GM23338 (cell line): ENCODE results near the gene OR10Z1.

Experiments
- CREB1 ChIP-seq: fragments of 250-450 bp; sonication (Bioruptor Pico); IDR thresholded peaks from 2 replicates; pipeline ENCODE4 v1.5.0; 2020; ENCODE audit warnings: low read depth, mild to moderate bottlenecking, moderate library complexity
- EZH2 ChIP-seq: fragments of 200-600 bp; sonication (generic); IDR thresholded peaks from one replicate; pipeline ENCODE4 v1.8.0; 2017; ENCODE audit warnings: antibody characterized with exemption, mild to moderate bottlenecking, low read depth; ENCODE audit not compliant: unreplicated experiment
- EZH2phosphoT487 ChIP-seq: fragments of 200-600 bp; sonication (generic); IDR thresholded peaks from one replicate; pipeline ENCODE4 v1.8.1; 2018; ENCODE audit warnings: antibody characterized with exemption; ENCODE audit not compliant: unreplicated experiment
- JUNB ChIP-seq: IDR thresholded peaks from one replicate; pipeline ENCODE4 v1.6.1; 2016; ENCODE audit warnings: antibody characterized with exemption; ENCODE audit not compliant: unreplicated experiment
- POLR2AphosphoS5 ChIP-seq: IDR thresholded peaks from 2 replicates; pipeline ENCODE4 v1.6.1; 2016; ENCODE audit warnings: antibody characterized with exemption, low read depth
- ZNF114 ChIP-seq: fragments of 250-450 bp; sonication (Bioruptor Pico); IDR thresholded peaks from 2 replicates; pipeline ENCODE4 v1.5.0; 2020; ENCODE audit warnings: mild to moderate bottlenecking, moderate library complexity
- ZNF331 ChIP-seq: fragments of 250-450 bp; sonication (Bioruptor Pico); IDR thresholded peaks from 2 replicates; pipeline ENCODE4 v1.5.0; 2020; ENCODE audit warnings: low read depth, mild to moderate bottlenecking, moderate library complexity
- TF ChIP-seq, protein P1 (sequence below), 2 experiments: fragments of 200-600 bp in 1 of 2; sonication (generic) in 1 of 2; conservative IDR thresholded peaks; 2 replicates each; pipeline versions ENCODE4 v1.5.1 to v1.6.1; 2016 to 2017; ENCODE audit warnings: antibody characterized with exemption in 2 of 2, low read depth in 2 of 2, mild to moderate bottlenecking in 2 of 2, moderate library complexity in 1 of 2
- TF ChIP-seq, protein P2 (sequence below): IDR thresholded peaks from one replicate; pipeline ENCODE4 v1.6.1; 2018; ENCODE audit warnings: antibody characterized with exemption; ENCODE audit not compliant: unreplicated experiment

DNA sequence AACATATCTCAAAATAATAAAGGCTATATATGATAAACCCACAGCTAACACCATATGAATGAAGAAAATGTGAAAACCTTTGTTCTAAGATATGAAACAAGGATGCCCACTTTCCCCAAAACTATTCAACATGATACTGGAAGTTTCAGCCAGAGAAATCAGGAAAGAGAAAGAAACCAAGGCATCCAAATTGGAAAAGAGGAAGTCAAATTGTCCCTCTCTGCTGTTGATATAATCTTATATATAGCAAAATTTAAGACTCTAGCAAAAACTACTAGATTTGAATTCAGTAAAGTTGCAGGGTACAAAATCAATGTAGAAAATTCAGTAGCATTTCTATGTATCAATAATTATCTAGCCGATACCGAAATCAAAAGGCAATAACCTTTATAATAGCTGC, 4.3 kb upstream of the OR10Z1 start:
- TF ChIP-seq, protein P1, sequence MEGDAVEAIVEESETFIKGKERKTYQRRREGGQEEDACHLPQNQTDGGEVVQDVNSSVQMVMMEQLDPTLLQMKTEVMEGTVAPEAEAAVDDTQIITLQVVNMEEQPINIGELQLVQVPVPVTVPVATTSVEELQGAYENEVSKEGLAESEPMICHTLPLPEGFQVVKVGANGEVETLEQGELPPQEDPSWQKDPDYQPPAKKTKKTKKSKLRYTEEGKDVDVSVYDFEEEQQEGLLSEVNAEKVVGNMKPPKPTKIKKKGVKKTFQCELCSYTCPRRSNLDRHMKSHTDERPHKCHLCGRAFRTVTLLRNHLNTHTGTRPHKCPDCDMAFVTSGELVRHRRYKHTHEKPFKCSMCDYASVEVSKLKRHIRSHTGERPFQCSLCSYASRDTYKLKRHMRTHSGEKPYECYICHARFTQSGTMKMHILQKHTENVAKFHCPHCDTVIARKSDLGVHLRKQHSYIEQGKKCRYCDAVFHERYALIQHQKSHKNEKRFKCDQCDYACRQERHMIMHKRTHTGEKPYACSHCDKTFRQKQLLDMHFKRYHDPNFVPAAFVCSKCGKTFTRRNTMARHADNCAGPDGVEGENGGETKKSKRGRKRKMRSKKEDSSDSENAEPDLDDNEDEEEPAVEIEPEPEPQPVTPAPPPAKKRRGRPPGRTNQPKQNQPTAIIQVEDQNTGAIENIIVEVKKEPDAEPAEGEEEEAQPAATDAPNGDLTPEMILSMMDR (conservative IDR thresholded peaks at IDR 0.05; ENCODE audit: low read depth in 2 of 2): no peak
- no peak for TF ChIP-seq EZH2
- TF ChIP-seq, protein P2, sequence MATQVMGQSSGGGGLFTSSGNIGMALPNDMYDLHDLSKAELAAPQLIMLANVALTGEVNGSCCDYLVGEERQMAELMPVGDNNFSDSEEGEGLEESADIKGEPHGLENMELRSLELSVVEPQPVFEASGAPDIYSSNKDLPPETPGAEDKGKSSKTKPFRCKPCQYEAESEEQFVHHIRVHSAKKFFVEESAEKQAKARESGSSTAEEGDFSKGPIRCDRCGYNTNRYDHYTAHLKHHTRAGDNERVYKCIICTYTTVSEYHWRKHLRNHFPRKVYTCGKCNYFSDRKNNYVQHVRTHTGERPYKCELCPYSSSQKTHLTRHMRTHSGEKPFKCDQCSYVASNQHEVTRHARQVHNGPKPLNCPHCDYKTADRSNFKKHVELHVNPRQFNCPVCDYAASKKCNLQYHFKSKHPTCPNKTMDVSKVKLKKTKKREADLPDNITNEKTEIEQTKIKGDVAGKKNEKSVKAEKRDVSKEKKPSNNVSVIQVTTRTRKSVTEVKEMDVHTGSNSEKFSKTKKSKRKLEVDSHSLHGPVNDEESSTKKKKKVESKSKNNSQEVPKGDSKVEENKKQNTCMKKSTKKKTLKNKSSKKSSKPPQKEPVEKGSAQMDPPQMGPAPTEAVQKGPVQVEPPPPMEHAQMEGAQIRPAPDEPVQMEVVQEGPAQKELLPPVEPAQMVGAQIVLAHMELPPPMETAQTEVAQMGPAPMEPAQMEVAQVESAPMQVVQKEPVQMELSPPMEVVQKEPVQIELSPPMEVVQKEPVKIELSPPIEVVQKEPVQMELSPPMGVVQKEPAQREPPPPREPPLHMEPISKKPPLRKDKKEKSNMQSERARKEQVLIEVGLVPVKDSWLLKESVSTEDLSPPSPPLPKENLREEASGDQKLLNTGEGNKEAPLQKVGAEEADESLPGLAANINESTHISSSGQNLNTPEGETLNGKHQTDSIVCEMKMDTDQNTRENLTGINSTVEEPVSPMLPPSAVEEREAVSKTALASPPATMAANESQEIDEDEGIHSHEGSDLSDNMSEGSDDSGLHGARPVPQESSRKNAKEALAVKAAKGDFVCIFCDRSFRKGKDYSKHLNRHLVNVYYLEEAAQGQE: no peak
- TF ChIP-seq EZH2phosphoT487: no peak
- no peak for TF ChIP-seq POLR2AphosphoS5
- TF ChIP-seq ZNF331: no peak
- no peak for TF ChIP-seq CREB1 (CRISPR knock-in tag)
- no peak for TF ChIP-seq ZNF114 (CRISPR knock-in tag)
- no peak for TF ChIP-seq JUNB
